H1 (cell line): ENCODE results near the gene HSF5. TPM values are rescaled to one million over a fixed set of nuclear protein-coding genes. Genes with fewer than 3 reads are reported as not detected.

Source experiments
- CTCF ChIA-PET: fragments of 300-600 bp; sonication (Branson Sonifier 250); formaldehyde crosslinking; loops from one replicate; lab custom pipeline; 2021; ENCODE audit not compliant: partially characterized antibody; lab: Charles Lee
- POLR2A ChIA-PET: fragments of 300-600 bp; sonication (Branson Sonifier 250); formaldehyde crosslinking; loops from one replicate; lab custom pipeline; 2021; ENCODE audit warnings: inconsistent platforms; ENCODE audit not compliant: partially characterized antibody; lab: Charles Lee
- DNase-seq, 2 experiments: peaks; one replicate each; pipeline versions ENCODE4 v3.0.0 to v3.0.0-alpha.2; 2010 to 2022; ENCODE audit warnings: low spot score in 2 of 2, low read depth in 1 of 2, mixed read lengths in 1 of 2
- FAIRE-seq: peaks from 2 replicates; lab custom pipeline; 2011; peaks lifted over from hg19 to GRCh38; lab: Jason Lieb, UNC
- H2AFZ ChIP-seq: 2 replicates; pipeline ENCODE4 v1.8.1; 2012; ENCODE audit warnings: low read length, inconsistent platforms
- H2AK5ac ChIP-seq: 2 replicates; pipeline ENCODE4 v1.6.1; 2013; ENCODE audit warnings: low read depth, low read length
- H2BK120ac ChIP-seq: replicated peaks from 2 replicates; pipeline ENCODE3; 2013; ENCODE audit warnings: low read depth, low read length, inconsistent platforms
- H2BK12ac ChIP-seq: 2 replicates; pipeline ENCODE4 v1.6.1; 2013; ENCODE audit warnings: low read depth, low read length
- H2BK15ac ChIP-seq: 2 replicates; pipeline ENCODE4 v1.6.1; 2013; ENCODE audit warnings: low read length
- H2BK20ac ChIP-seq: 2 replicates; pipeline ENCODE4 v1.6.1; 2013; ENCODE audit warnings: low read length
- H2BK5ac ChIP-seq: 2 replicates; pipeline ENCODE4 v1.6.1; 2013; ENCODE audit warnings: low read depth, low read length
- H3K14ac ChIP-seq: 2 replicates; pipeline ENCODE4 v1.6.1; 2013; ENCODE audit warnings: inconsistent platforms; ENCODE audit not compliant: insufficient read length
- H3K18ac ChIP-seq: 2 replicates; pipeline ENCODE4 v1.6.1; 2013; ENCODE audit warnings: low read length; ENCODE audit errors: extremely low read depth
- H3K23ac ChIP-seq: 2 replicates; pipeline ENCODE4 v1.6.1; 2013; ENCODE audit warnings: inconsistent platforms; ENCODE audit not compliant: insufficient read length
- H3K23me2 ChIP-seq: 2 replicates; pipeline ENCODE4 v1.6.1; 2013; ENCODE audit warnings: low read depth, low read length
- H3K27ac ChIP-seq: 2 replicates; pipeline ENCODE4 v1.6.1; 2011; ENCODE audit warnings: low read depth, low read length, inconsistent platforms
- H3K27me3 ChIP-seq, 4 experiments: replicated peaks in 1 of 4; 1 replicate in 1 of 4; 2 replicates in 3 of 4; pipeline versions ENCODE4 v1.6.1 to v1.8.1; 2011 to 2013; ENCODE audit warnings: low read length in 3 of 4, mild to moderate bottlenecking in 3 of 4, inconsistent platforms in 2 of 4, mixed read lengths in 2 of 4, moderate library complexity in 1 of 4; ENCODE audit not compliant: control insufficient read depth in 3 of 4, insufficient read depth in 3 of 4; ENCODE audit errors: extremely low read depth in 1 of 4
- H3K36me3 ChIP-seq, 4 experiments: 2 replicates each; pipeline versions ENCODE4 v1.6.1 to v1.8.1; 2011 to 2013; ENCODE audit warnings: mild to moderate bottlenecking in 4 of 4, low read length in 3 of 4, moderate library complexity in 2 of 4, control low read depth in 1 of 4, inconsistent platforms in 1 of 4; ENCODE audit not compliant: insufficient read depth in 4 of 4, control insufficient read depth in 2 of 4
- H3K4ac ChIP-seq: replicated peaks from 2 replicates; pipeline ENCODE3; 2013; ENCODE audit warnings: low read length, low read depth, mixed read lengths, inconsistent platforms; ENCODE audit not compliant: insufficient read length
- H3K4me1 ChIP-seq, 4 experiments: replicated peaks in 1 of 4; 1 replicate in 1 of 4; 2 replicates in 3 of 4; pipeline versions ENCODE4 v1.6.1 to v1.8.1; 2011 to 2013; ENCODE audit warnings: low read length in 3 of 4, inconsistent platforms in 2 of 4, mixed read lengths in 1 of 4; ENCODE audit not compliant: insufficient read depth in 4 of 4, control insufficient read depth in 3 of 4
- H3K4me2 ChIP-seq, 2 experiments: 2 replicates each; pipeline versions ENCODE4 v1.6.1 to v1.8.1; 2011 to 2013; ENCODE audit warnings: low read depth in 2 of 2, low read length in 2 of 2, control low read depth in 1 of 2, inconsistent platforms in 1 of 2, mild to moderate bottlenecking in 1 of 2; ENCODE audit not compliant: insufficient read depth in 1 of 2
- H3K4me3 ChIP-seq, 4 experiments: fragments of 200-600, 300-600 bp in 1 of 4; sonication (generic), shearing (Covaris generic), sonication (Bioruptor Twin) in 1 of 4; 2 replicates each; pipeline versions ENCODE4 v1.5.1 to v1.8.1; 2011 to 2016; ENCODE audit warnings: low read length in 4 of 4, low read depth in 3 of 4, control low read depth in 2 of 4, inconsistent platforms in 2 of 4, mild to moderate bottlenecking in 2 of 4, mixed read lengths in 1 of 4, moderate library complexity in 1 of 4; ENCODE audit not compliant: insufficient read depth in 2 of 4; ENCODE audit errors: extremely low read depth in 1 of 4
- H3K56ac ChIP-seq: replicated peaks from 2 replicates; pipeline ENCODE3; 2013; ENCODE audit warnings: low read depth, mild to moderate bottlenecking, mixed read lengths, low read length, inconsistent platforms; ENCODE audit not compliant: insufficient read length
- H3K79me1 ChIP-seq: 2 replicates; pipeline ENCODE4 v1.6.1; 2013; ENCODE audit warnings: low read depth, low read length, control low read depth
- H3K79me2 ChIP-seq, 2 experiments: 2 replicates each; pipeline versions ENCODE4 v1.6.1 to v1.8.1; 2012 to 2013; ENCODE audit warnings: low read length in 2 of 2, mild to moderate bottlenecking in 2 of 2, inconsistent platforms in 1 of 2; ENCODE audit not compliant: insufficient read depth in 2 of 2, control insufficient read depth in 1 of 2
- H3K9ac ChIP-seq, 4 experiments: replicated peaks in 1 of 4; 1 replicate in 1 of 4; 2 replicates in 3 of 4; pipeline versions ENCODE4 v1.6.1 to v1.8.1; 2011 to 2013; ENCODE audit warnings: low read depth in 3 of 4, low read length in 3 of 4, control low read depth in 2 of 4, mild to moderate bottlenecking in 2 of 4, moderate library complexity in 2 of 4, inconsistent platforms in 1 of 4; ENCODE audit errors: extremely low read depth in 1 of 4
- H3K9me3 ChIP-seq, 2 experiments: 2 replicates each; pipeline versions ENCODE4 v1.6.1 to v1.8.1; 2012 to 2013; ENCODE audit warnings: mild to moderate bottlenecking in 2 of 2, moderate library complexity in 2 of 2, control low read depth in 1 of 2, inconsistent platforms in 1 of 2, low read depth in 1 of 2, low read length in 1 of 2, mixed read lengths in 1 of 2; ENCODE audit not compliant: insufficient read depth in 2 of 2
- H4K20me1 ChIP-seq, 2 experiments: replicated peaks in 1 of 2; 2 replicates each; pipeline versions ENCODE3 to v1.8.1; 2011 to 2013; ENCODE audit warnings: inconsistent platforms in 2 of 2, low read length in 2 of 2, mild to moderate bottlenecking in 1 of 2; ENCODE audit not compliant: insufficient read depth in 2 of 2, control insufficient read depth in 1 of 2
- H4K5ac ChIP-seq: 2 replicates; pipeline ENCODE4 v1.6.1; 2013; ENCODE audit warnings: low read length, low read depth, mixed read lengths, inconsistent platforms; ENCODE audit not compliant: insufficient read length
- H4K8ac ChIP-seq: 2 replicates; pipeline ENCODE4 v1.8.0; 2013; ENCODE audit warnings: mild to moderate bottlenecking, moderate library complexity, low read length, inconsistent platforms; ENCODE audit not compliant: insufficient read depth; ENCODE audit errors: extremely low read depth
- H4K91ac ChIP-seq: replicated peaks from 2 replicates; pipeline ENCODE3; 2013; ENCODE audit warnings: low read length, mixed read lengths, inconsistent platforms; ENCODE audit not compliant: insufficient read length
- CBX8 ChIP-seq: fragments of 300-800, 300-1000 bp; sonication (generic); IDR thresholded peaks from 2 replicates; pipeline ENCODE4 v1.7.1; 2016; ENCODE audit warnings: low read depth, low read length, borderline replicate concordance
- HDAC6 ChIP-seq: IDR thresholded peaks from one replicate; pipeline ENCODE4 v1.7.1; 2012; ENCODE audit warnings: low read depth, mild to moderate bottlenecking, inconsistent platforms, low read length, moderate library complexity
- RXRA ChIP-seq: IDR thresholded peaks from 2 replicates; pipeline ENCODE4 v1.6.1; 2011; ENCODE audit warnings: low read depth, mild to moderate bottlenecking, low read length, moderate library complexity; ENCODE audit not compliant: insufficient read depth
- USF2 ChIP-seq: IDR thresholded peaks from 2 replicates; pipeline ENCODE4 v1.6.1; 2011; ENCODE audit warnings: low read length, improper control_type of control experiment
- WGBS, 2 experiments: shearing (Covaris generic) in 1 of 2; methylation state at CpG; one replicate each; pipeline versions ENCODE4 v1.1.6 to v1.1.7; 2013 to 2015; ENCODE audit warnings: low lambda C conversion rate in 2 of 2, mixed read lengths in 2 of 2, inconsistent platforms in 1 of 2, low coverage in 1 of 2, missing lambda C conversion rate in 1 of 2; ENCODE audit not compliant: insufficient replicate concordance in 2 of 2, insufficient coverage in 1 of 2, insufficient read length in 1 of 2; ENCODE audit errors: extremely low coverage in 1 of 2, missing lambda C conversion rate in 1 of 2; 5-methylcytosine and 5-hydroxymethylcytosine counted together
- polyA plus RNA-seq, 7 experiments: library from polyadenylated mRNA; depleted of rRNA in 3 of 7; stranded (reverse) in 5 of 7; unstranded in 2 of 7; fragments of >200 nt in 5 of 7; fragments of 200-250 nt in 2 of 7; gene quantifications; 1 replicate in 5 of 7; 2 replicates in 1 of 7; 4 replicates in 1 of 7; pipeline versions ENCODE4 v1.2.1 to v1.2.3, GENCODE V29; 2011 to 2013; ENCODE audit warnings: missing spikeins in 2 of 7, mixed read lengths in 2 of 7
- total RNA-seq: library from RNA; stranded (reverse); fragmentation: NEBNext Ultra II Directional; extraction: Animal tissue kit (Norgen Biotek cat#: 25700); gene quantifications from 2 replicates; pipeline ENCODE4 v1.2.1, GENCODE V29; 2021

HSF5 gene
- total and polyA plus RNA-seq, 2 of the 8 experiments (the other 6 are each of a cell fraction or from before 2014, with no cell fraction given), result not detected

- Histone ChIP-seq H3K79me1 (no peaks in the 10 kb centered on the region), H3K4me3 (no peak overlapping the region), H3K36me3 (no peaks in the 10 kb centered on the region), H3K9me3 (no peaks in the 10 kb centered on the region), H4K20me1 (no peaks in the 10 kb centered on the region), H3K4ac (no peak overlapping the region), H3K27me3 (no peaks in the 10 kb centered on the region; a peak in 1 of 7 replicates), H4K91ac (no peak overlapping the region), H3K56ac (no peak overlapping the region), H4K5ac (no peak overlapping the region), H3K4me2 (no peak overlapping the region), H3K18ac (no peak overlapping the region), H3K23me2 (no peaks in the 10 kb centered on the region), H2BK20ac (no peak overlapping the region), H2AK5ac (no peak overlapping the region), H3K27ac (no peak overlapping the region), H4K8ac (no peak overlapping the region), H2BK12ac (no peak overlapping the region), H3K14ac (no peak overlapping the region), H2BK15ac (0 out of 2 replicates have a peak overlapping the region, but pooled peaks have one; percentile 36), H3K23ac (no peak overlapping the region), H2AFZ (no peak overlapping the region), H3K79me2 (no peaks in the 10 kb centered on the region)
- FAIRE-seq, result no peak
- WGBS, 2 experiments, result 86% methylated on average over 3 of the region's 3 CpGs; no CpG with 5 or more reads in 1 of the 2 experiments
- CTCF ChIA-PET, result no interaction called here
- DNase-seq, result no peak
- TF ChIP-seq USF2 (no peak), CBX8 (no peak), HDAC6 (no peak), RXRA (no peak)
- TF ChIP-seq, all 59 proteins: peak for 0
- H2BK5ac ChIP-seq, result no peak overlapping the region
- POLR2A ChIA-PET, result no interaction called here
- no peak overlapping the region for H2BK120ac ChIP-seq
- H3K9ac ChIP-seq, result no peak overlapping the region
- H3K4me1 ChIP-seq, result peaks cover 3 to 18% (median 6%) of the 10 kb centered on the region in 4 experiments; a peak in 5 of 7 replicates
These were observed 101.5 kb downstream of the HSF5 start for GRCh38 chr17:58386708-58387107.
